ENCODE results near the gene CNFN. TPM values are rescaled to one million over a fixed set of nuclear protein-coding genes. Genes with fewer than 3 reads are reported as not detected.

The CNFN gene
- total and polyA plus RNA-seq, 10 of the 15 experiments (the other 5 are each of a cell fraction or from before 2014, with no cell fraction given) = 0.60 TPM; not detected in 9

GRCh38 chr19:42396381-42397262, 6.5 kb upstream of the CNFN start (continued):
- TF ChIP-seq RELA (IDR thresholded peaks at IDR 0.05; ENCODE audit: borderline replicate concordance, partially characterized antibody) = no peak
- peak; percentile 100 for TF ChIP-seq ATF7 (IDR thresholded peaks at IDR 0.05; ENCODE audit: low read depth)
- no peak for TF ChIP-seq RUNX3 (IDR thresholded peaks at IDR 0.05; ENCODE audit: low read length)
- no peak for TF ChIP-seq RAD51 (IDR thresholded peaks at IDR 0.05)
- TF ChIP-seq ZSCAN29 (IDR thresholded peaks at IDR 0.05) = no peak
- no peak for TF ChIP-seq KDM1A (IDR thresholded peaks at IDR 0.05; ENCODE audit: borderline replicate concordance)
- TF ChIP-seq SKIL (IDR thresholded peaks at IDR 0.05; ENCODE audit: low read depth, poor library complexity, severe bottlenecking) = peak; percentile 68
- no peak for TF ChIP-seq NFXL1 (IDR thresholded peaks at IDR 0.05; ENCODE audit: borderline replicate concordance)
- TF ChIP-seq CEBPZ (IDR thresholded peaks at IDR 0.05; ENCODE audit: low read depth, low read length) = peak; percentile 91
- TF ChIP-seq CBFB (IDR thresholded peaks at IDR 0.05; ENCODE audit: low read depth) = no peak
- TF ChIP-seq EED (IDR thresholded peaks at IDR 0.05; ENCODE audit: low read depth) = no peak
- TF ChIP-seq SMC3 (IDR thresholded peaks at IDR 0.05; ENCODE audit: borderline replicate concordance, low read length) = no peak
- no peak for TF ChIP-seq USF1 (IDR thresholded peaks at IDR 0.05; ENCODE audit: borderline replicate concordance, extremely low read length, insufficient read depth, low read depth, low read length)
- no peak for TF ChIP-seq ESRRA (IDR thresholded peaks at IDR 0.05; ENCODE audit: low read length)
- no peak for TF ChIP-seq MLLT1 (IDR thresholded peaks at IDR 0.05)
- peak; percentile 75; the same call in 1 of the 2 replicates for TF ChIP-seq SMAD5 (IDR thresholded peaks at IDR 0.05; ENCODE audit: low read depth)
- no peak for TF ChIP-seq RAD21 (IDR thresholded peaks at IDR 0.05; ENCODE audit: insufficient read depth, low read depth, low read length)
- TF ChIP-seq RELB (IDR thresholded peaks at IDR 0.05; ENCODE audit: low read depth) = no peak; the same call in 1 of the 2 replicates
- no peak for TF ChIP-seq NRF1 (conservative IDR thresholded peaks at IDR 0.05; ENCODE audit: low read depth, low read length)
- peak; percentile 57 for TF ChIP-seq POU2F2 (IDR thresholded peaks at IDR 0.05; ENCODE audit: borderline replicate concordance, low read depth, low read length)
- TF ChIP-seq ZZZ3 (IDR thresholded peaks at IDR 0.05; ENCODE audit: control insufficient read depth, insufficient read length, low read depth) = no peak

All from GM12878 (cell line).